Breast epithelium (tissue), 4 donors: Measurements from ENCODE around the gene SRC. TPM values are rescaled to one million over a fixed set of nuclear protein-coding genes. Genes with fewer than 3 reads are reported as not detected.

Experiments
- DNase-seq, 2 donors: peaks; one replicate each; pipeline ENCODE4 v3.0.0-alpha.2; 2019; ENCODE audit warnings: low spot score in 2 of 2
- H3K27ac ChIP-seq, 2 donors: fragments of 200-600 bp; sonication (generic) in 1 of 2; one replicate each; pipeline ENCODE4 v1.5.1; 2016 to 2019; ENCODE audit warnings: mild to moderate bottlenecking in 1 of 2
- H3K27me3 ChIP-seq, 2 donors: fragments of 200-600 bp; sonication (generic) in 1 of 2; one replicate each; pipeline versions ENCODE4 v1.5.1 to v1.6.0; 2017 to 2019; ENCODE audit warnings: control low read depth in 1 of 2, mild to moderate bottlenecking in 1 of 2
- H3K36me3 ChIP-seq: fragments of 200-600 bp; one replicate; pipeline ENCODE4 v1.5.1; 2019
- H3K4me1 ChIP-seq, 2 donors: fragments of 200-600 bp; sonication (generic); one replicate each; pipeline ENCODE4 v1.5.1; 2016 to 2019; ENCODE audit warnings: control low read depth in 1 of 2
- H3K4me3 ChIP-seq, 3 donors: fragments of 200-600 bp; sonication (generic); 1 replicate in 2 of 3; 2 replicates in 1 of 3; pipeline ENCODE4 v1.5.1; 2016 to 2019; ENCODE audit warnings: mild to moderate bottlenecking in 3 of 3, moderate library complexity in 2 of 3
- H3K9me3 ChIP-seq, 2 donors: fragments of 200-600 bp; sonication (generic) in 1 of 2; one replicate each; pipeline ENCODE4 v1.5.1; 2016 to 2019; ENCODE audit warnings: control low read depth in 1 of 2
- POLR2A ChIP-seq: fragments of 450-650 bp; IDR thresholded peaks from one replicate; pipeline ENCODE4 v1.6.1; 2016; ENCODE audit warnings: antibody characterized with exemption, mild to moderate bottlenecking, moderate library complexity
- POLR2AphosphoS5 ChIP-seq, 3 donors: sonication (generic); formaldehyde crosslinking; IDR thresholded peaks; one replicate each; pipeline ENCODE4 v1.6.1; 2017; ENCODE audit warnings: antibody characterized with exemption in 3 of 3
- intact Hi-C: fragments of 100-400 bp; cut with DNase I; formaldehyde crosslinking; loops from one replicate; pipeline ENCODE4 v1.15.1; 2023; ENCODE audit warnings: low total_unique reads
- total RNA-seq, 3 donors: library from RNA; depleted of rRNA; stranded (reverse); fragments of >200 nt; gene quantifications; one replicate each; pipeline ENCODE4 v1.1.0, GENCODE V29; 2016
- TF ChIP-seq, protein P1 (sequence below), 3 donors: fragments of 450-650 bp; IDR thresholded peaks; one replicate each; pipeline ENCODE4 v1.5.1; 2016 to 2017; ENCODE audit warnings: antibody characterized with exemption in 3 of 3, mild to moderate bottlenecking in 3 of 3, moderate library complexity in 3 of 3

SRC gene
- total RNA-seq, 3 donors from 2014 or later = 12.8 to 25.6 (median 20.6) TPM

GRCh38 chr20:37299718-37300528 lies 46.0 kb upstream of the SRC start:
- Histone ChIP-seq H3K9me3 (no peaks in the 10 kb centered on the region), H3K4me3 (no peak overlapping the region), H3K4me1 (peaks cover 0 to 17% of the 10 kb centered on the region in 2 donors), H3K27me3 (no peaks in the 10 kb centered on the region), H3K27ac (no peak overlapping the region), H3K36me3 (no peaks in the 10 kb centered on the region)
- intact Hi-C loops = loop anchor here (10.0 kb wide), 1 partner anchor 45 kb away; the partner anchor contains the start of gene SRC
- no peak for DNase-seq
- TF ChIP-seq POLR2AphosphoS5 (IDR thresholded peaks at IDR 0.05) = no peak
- TF ChIP-seq POLR2A = no peak
- TF ChIP-seq, protein P1, sequence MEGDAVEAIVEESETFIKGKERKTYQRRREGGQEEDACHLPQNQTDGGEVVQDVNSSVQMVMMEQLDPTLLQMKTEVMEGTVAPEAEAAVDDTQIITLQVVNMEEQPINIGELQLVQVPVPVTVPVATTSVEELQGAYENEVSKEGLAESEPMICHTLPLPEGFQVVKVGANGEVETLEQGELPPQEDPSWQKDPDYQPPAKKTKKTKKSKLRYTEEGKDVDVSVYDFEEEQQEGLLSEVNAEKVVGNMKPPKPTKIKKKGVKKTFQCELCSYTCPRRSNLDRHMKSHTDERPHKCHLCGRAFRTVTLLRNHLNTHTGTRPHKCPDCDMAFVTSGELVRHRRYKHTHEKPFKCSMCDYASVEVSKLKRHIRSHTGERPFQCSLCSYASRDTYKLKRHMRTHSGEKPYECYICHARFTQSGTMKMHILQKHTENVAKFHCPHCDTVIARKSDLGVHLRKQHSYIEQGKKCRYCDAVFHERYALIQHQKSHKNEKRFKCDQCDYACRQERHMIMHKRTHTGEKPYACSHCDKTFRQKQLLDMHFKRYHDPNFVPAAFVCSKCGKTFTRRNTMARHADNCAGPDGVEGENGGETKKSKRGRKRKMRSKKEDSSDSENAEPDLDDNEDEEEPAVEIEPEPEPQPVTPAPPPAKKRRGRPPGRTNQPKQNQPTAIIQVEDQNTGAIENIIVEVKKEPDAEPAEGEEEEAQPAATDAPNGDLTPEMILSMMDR (IDR thresholded peaks at IDR 0.05) = no peak

DNA sequence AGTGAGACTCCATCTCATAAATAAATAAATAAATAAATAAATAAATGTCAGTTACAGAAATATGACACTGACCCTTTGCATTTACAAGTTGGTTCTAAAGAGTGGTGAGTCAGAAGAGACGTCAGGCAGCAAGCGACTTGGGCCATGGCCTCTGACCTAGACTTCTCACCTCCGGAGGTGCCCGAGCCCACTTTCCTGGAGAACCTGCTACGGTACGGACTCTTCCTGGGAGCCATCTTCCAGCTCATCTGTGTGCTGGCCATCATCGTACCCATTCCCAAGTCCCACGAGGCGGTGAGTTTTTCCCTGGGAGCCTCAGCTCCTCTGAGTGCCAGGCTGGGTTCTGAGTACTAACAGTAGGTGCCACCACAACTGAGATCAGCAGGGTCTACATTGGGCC lies 44.8 kb upstream of the SRC start:
- intact Hi-C loops = no loop called here
- Histone ChIP-seq H3K4me3 (no peak overlapping the region), H3K27ac (no peak overlapping the region), H3K27me3 (no peaks in the 10 kb centered on the region), H3K4me1 (peaks cover 0 to 8% of the 10 kb centered on the region in 2 donors), H3K9me3 (no peaks in the 10 kb centered on the region), H3K36me3 (no peaks in the 10 kb centered on the region)
- TF ChIP-seq, protein P1 (IDR thresholded peaks at IDR 0.05) = no peak
- TF ChIP-seq POLR2AphosphoS5 (IDR thresholded peaks at IDR 0.05) (no peak), POLR2A (no peak)
- no peak for DNase-seq

- no peaks in the 10 kb centered on the region for H3K36me3 ChIP-seq
- no peak overlapping the region for H3K4me3 ChIP-seq
- H3K27me3 ChIP-seq = no peaks in the 10 kb centered on the region
- H3K9me3 ChIP-seq = no peaks in the 10 kb centered on the region
- no peak for DNase-seq
- TF ChIP-seq POLR2AphosphoS5 (IDR thresholded peaks at IDR 0.05) = no peak
- no peak for TF ChIP-seq POLR2A
- TF ChIP-seq, protein P1 (IDR thresholded peaks at IDR 0.05) = no peak
- intact Hi-C loops = no loop called here
- H3K4me1 ChIP-seq = peaks cover 0 to 8% of the 10 kb centered on the region in 2 donors
- H3K27ac ChIP-seq = no peak overlapping the region
Measured at GRCh38 chr20:37301558-37301957, 44.4 kb upstream of the SRC start.

DNA sequence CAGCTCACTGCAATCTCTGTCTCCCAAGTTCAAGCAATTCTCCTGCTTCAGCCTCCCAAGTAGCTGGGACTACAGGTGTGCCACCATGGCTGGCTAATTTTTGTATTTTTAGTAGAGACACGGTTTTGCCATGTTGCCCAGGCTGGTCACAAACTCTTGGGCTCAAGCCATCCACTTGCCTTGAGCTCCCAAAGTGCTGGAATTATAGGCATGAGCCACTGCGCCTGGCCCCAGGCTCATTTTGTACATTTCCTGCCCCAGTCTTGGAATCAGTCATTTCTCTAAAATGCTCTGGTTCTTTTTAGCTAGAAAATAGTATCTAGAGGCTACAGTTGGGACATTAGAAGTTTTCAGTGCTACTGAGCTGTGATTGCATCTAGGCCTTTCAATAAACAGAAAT lies 43.0 kb upstream of the SRC start:
- DNase-seq = peak in 1 of 2 donors; percentile 76
- no peak for TF ChIP-seq POLR2A
- TF ChIP-seq POLR2AphosphoS5 (IDR thresholded peaks at IDR 0.05) = no peak
- TF ChIP-seq, protein P1 (IDR thresholded peaks at IDR 0.05) = no peak
- H3K36me3 ChIP-seq = no peaks in the 10 kb centered on the region
- H3K9me3 ChIP-seq = no peaks in the 10 kb centered on the region
- H3K27me3 ChIP-seq = no peaks in the 10 kb centered on the region
- no peaks in the 10 kb centered on the region for H3K4me1 ChIP-seq
- peak overlapping the region in 1 of 2 donors; percentile 73 for H3K27ac ChIP-seq
- H3K4me3 ChIP-seq = no peak overlapping the region
- intact Hi-C loops = no loop called here

- no peak for DNase-seq
- Histone ChIP-seq H3K9me3 (no peaks in the 10 kb centered on the region), H3K36me3 (no peaks in the 10 kb centered on the region), H3K4me3 (no peak overlapping the region), H3K27ac (peak overlapping the region in 1 of 2 donors; percentile 73), H3K4me1 (peaks cover 0 to 3% of the 10 kb centered on the region in 2 donors), H3K27me3 (no peaks in the 10 kb centered on the region)
- TF ChIP-seq, protein P1 (IDR thresholded peaks at IDR 0.05) = no peak
- no peak for TF ChIP-seq POLR2A
- TF ChIP-seq POLR2AphosphoS5 (IDR thresholded peaks at IDR 0.05) = no peak
- intact Hi-C loops = no loop called here
Measured at GRCh38 chr20:37303637-37304036, 42.3 kb upstream of the SRC start.
